KMS-11 (cell line): ENCODE data around the gene SASH1.

Experiments
- H2AFZ ChIP-seq: fragments of 200-600 bp; sonication (generic); 2 replicates; pipeline ENCODE4 v1.6.1; 2016; ENCODE audit warnings: antibody characterized with exemption, mixed run types, low read depth
- H3K27ac ChIP-seq: fragments of 200-600 bp; sonication (generic); 2 replicates; pipeline ENCODE4 v1.6.1; 2016; ENCODE audit warnings: mild to moderate bottlenecking, mixed run types
- H3K27me3 ChIP-seq: fragments of 200-600 bp; sonication (generic); 2 replicates; pipeline ENCODE4 v1.6.1; 2017; ENCODE audit warnings: mild to moderate bottlenecking, low read depth, mixed run types, moderate library complexity; ENCODE audit not compliant: insufficient read depth
- H3K36me3 ChIP-seq: fragments of 200-600 bp; sonication (generic); 2 replicates; pipeline ENCODE4 v1.6.1; 2017; ENCODE audit warnings: mild to moderate bottlenecking, mixed run types; ENCODE audit not compliant: insufficient read depth
- H3K4me1 ChIP-seq: fragments of 200-600 bp; sonication (generic); 2 replicates; pipeline ENCODE4 v1.6.1; 2016; ENCODE audit warnings: mild to moderate bottlenecking, low read depth, mixed run types; ENCODE audit not compliant: poor library complexity, severe bottlenecking
- H3K4me2 ChIP-seq: fragments of 200-600 bp; sonication (generic); 2 replicates; pipeline ENCODE4 v1.7.0; 2016; ENCODE audit warnings: mild to moderate bottlenecking, mixed run types
- H3K4me3 ChIP-seq: fragments of 200-600 bp; sonication (generic); IDR thresholded peaks from 2 replicates; pipeline ENCODE4 v1.6.1; 2017; ENCODE audit warnings: low read depth, low read length, mixed read lengths; ENCODE audit not compliant: insufficient read depth
- H3K79me2 ChIP-seq: fragments of 200-600 bp; sonication (generic); 2 replicates; pipeline ENCODE4 v1.6.1; 2016; ENCODE audit warnings: low read depth, mixed run types; ENCODE audit not compliant: insufficient read depth
- H3K9ac ChIP-seq: fragments of 200-600 bp; sonication (generic); 2 replicates; pipeline ENCODE4 v1.6.1; 2016; ENCODE audit warnings: mild to moderate bottlenecking, mixed run types
- H4K20me1 ChIP-seq: fragments of 200-600 bp; sonication (generic); 2 replicates; pipeline ENCODE4 v1.6.1; 2016; ENCODE audit warnings: mild to moderate bottlenecking, mixed run types; ENCODE audit not compliant: insufficient read depth
- CTCF ChIP-seq: fragments of 200-600 bp; sonication (generic); conservative IDR thresholded peaks from 2 replicates; pipeline ENCODE4 v1.6.1; 2017; ENCODE audit warnings: low read depth, mild to moderate bottlenecking, antibody characterized with exemption, low read length, moderate library complexity, mixed read lengths

SASH1 gene

GRCh38 chr6:148317739-148318138 lies 24.9 kb upstream of the SASH1 start:
- no peaks in the 10 kb centered on the region for H3K79me2 ChIP-seq
- no peaks in the 10 kb centered on the region for H3K4me1 ChIP-seq
- H3K4me2 ChIP-seq = no peak overlapping the region
- H3K4me3 ChIP-seq = no peak overlapping the region
- H3K27me3 ChIP-seq = no peaks in the 10 kb centered on the region
- H3K27ac ChIP-seq = no peak overlapping the region
- no peaks in the 10 kb centered on the region for H3K36me3 ChIP-seq
- H2AFZ ChIP-seq = no peak overlapping the region
- no peak overlapping the region for H3K9ac ChIP-seq
- no peaks in the 10 kb centered on the region for H4K20me1 ChIP-seq
- no peak for TF ChIP-seq CTCF

- TF ChIP-seq CTCF = no peak
- Histone ChIP-seq H3K36me3 (no peaks in the 10 kb centered on the region), H3K4me3 (no peak overlapping the region), H3K4me2 (no peak overlapping the region), H4K20me1 (no peaks in the 10 kb centered on the region), H3K27me3 (no peaks in the 10 kb centered on the region), H3K79me2 (no peaks in the 10 kb centered on the region), H3K9ac (no peak overlapping the region), H3K4me1 (no peaks in the 10 kb centered on the region), H3K27ac (no peak overlapping the region), H2AFZ (no peak overlapping the region)
Measured at GRCh38 chr6:148322704-148323103, 19.9 kb upstream of the SASH1 start.

GRCh38 chr6:148323344-148323743 lies 19.3 kb upstream of the SASH1 start:
- Histone ChIP-seq H3K4me3 (no peak overlapping the region), H3K4me1 (no peaks in the 10 kb centered on the region), H3K79me2 (no peaks in the 10 kb centered on the region), H4K20me1 (no peaks in the 10 kb centered on the region), H3K36me3 (no peaks in the 10 kb centered on the region), H3K27ac (no peak overlapping the region), H3K4me2 (no peak overlapping the region), H2AFZ (no peak overlapping the region), H3K9ac (no peak overlapping the region), H3K27me3 (no peaks in the 10 kb centered on the region)
- TF ChIP-seq CTCF = no peak

- Histone ChIP-seq H3K9ac (no peak overlapping the region), H3K36me3 (no peaks in the 10 kb centered on the region), H3K4me1 (no peaks in the 10 kb centered on the region), H3K27ac (no peak overlapping the region), H3K4me3 (no peak overlapping the region), H3K79me2 (no peaks in the 10 kb centered on the region), H3K4me2 (no peak overlapping the region), H3K27me3 (no peaks in the 10 kb centered on the region), H2AFZ (no peak overlapping the region), H4K20me1 (no peaks in the 10 kb centered on the region)
- TF ChIP-seq CTCF = no peak
Measured at GRCh38 chr6:148324297-148324985, 18.2 kb upstream of the SASH1 start.
